Measurements from ENCODE around the gene PPFIA2. TPM values are rescaled to one million over a fixed set of nuclear protein-coding genes. Genes with fewer than 3 reads are reported as not detected.

Gene PPFIA2
- total RNA-seq, 4 donors from 2014 or later: 1.5 to 4.3 (median 2.5) TPM

DNA sequence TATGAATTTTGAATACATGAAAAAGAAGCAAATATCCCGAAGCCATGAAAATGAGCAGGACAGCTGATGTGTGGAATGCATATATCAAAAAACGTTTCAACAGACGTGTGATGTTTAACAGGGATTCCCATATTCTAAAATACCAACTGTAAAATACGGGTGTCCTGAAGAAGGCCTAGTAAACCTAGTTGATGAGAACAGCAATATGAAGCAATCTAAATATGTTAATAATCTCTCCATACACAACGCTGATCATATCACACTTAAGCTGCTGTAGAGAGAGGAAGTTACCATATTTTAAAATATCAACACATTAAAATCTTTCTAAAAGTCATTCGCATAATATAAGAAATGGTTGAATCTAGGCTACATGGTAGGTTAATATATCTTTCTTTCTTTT, 317.5 kb downstream of the PPFIA2 start:
- TF ChIP-seq, protein P1, sequence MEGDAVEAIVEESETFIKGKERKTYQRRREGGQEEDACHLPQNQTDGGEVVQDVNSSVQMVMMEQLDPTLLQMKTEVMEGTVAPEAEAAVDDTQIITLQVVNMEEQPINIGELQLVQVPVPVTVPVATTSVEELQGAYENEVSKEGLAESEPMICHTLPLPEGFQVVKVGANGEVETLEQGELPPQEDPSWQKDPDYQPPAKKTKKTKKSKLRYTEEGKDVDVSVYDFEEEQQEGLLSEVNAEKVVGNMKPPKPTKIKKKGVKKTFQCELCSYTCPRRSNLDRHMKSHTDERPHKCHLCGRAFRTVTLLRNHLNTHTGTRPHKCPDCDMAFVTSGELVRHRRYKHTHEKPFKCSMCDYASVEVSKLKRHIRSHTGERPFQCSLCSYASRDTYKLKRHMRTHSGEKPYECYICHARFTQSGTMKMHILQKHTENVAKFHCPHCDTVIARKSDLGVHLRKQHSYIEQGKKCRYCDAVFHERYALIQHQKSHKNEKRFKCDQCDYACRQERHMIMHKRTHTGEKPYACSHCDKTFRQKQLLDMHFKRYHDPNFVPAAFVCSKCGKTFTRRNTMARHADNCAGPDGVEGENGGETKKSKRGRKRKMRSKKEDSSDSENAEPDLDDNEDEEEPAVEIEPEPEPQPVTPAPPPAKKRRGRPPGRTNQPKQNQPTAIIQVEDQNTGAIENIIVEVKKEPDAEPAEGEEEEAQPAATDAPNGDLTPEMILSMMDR (IDR thresholded peaks at IDR 0.05; ENCODE audit: low read depth): no peak

GRCh38 chr12:81440001-81440400, 319.1 kb downstream of the PPFIA2 start:
- TF ChIP-seq, protein P1 (IDR thresholded peaks at IDR 0.05; ENCODE audit: low read depth): no peak

- TF ChIP-seq, protein P1 (IDR thresholded peaks at IDR 0.05; ENCODE audit: low read depth): no peak
Observed at GRCh38 chr12:81439344-81439743, 319.8 kb downstream of the PPFIA2 start.

DNA sequence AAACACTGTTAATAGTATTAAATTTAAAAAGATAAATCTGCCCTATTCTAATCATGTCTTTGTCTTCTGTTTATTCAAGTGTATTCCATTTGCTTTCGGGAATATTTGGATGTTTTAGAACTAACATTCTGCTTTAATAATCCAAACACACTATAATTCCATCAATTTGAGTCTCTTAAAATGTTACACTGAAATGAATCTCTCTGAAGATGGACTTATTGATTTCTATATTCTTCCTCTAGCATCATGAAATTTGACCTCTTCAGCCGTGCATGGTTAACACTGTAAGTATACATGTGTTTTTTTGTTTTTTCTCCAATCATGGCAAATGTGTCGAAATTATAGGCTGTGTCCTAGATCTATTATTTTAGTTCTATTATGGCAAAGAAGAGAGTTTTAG, 342.1 kb downstream of the PPFIA2 start:
- TF ChIP-seq, protein P1 (IDR thresholded peaks at IDR 0.05; ENCODE audit: low read depth): no peak

- TF ChIP-seq, protein P1 (IDR thresholded peaks at IDR 0.05; ENCODE audit: low read depth): no peak
Observed at GRCh38 chr12:81416571-81416970, 342.6 kb downstream of the PPFIA2 start.

DNA sequence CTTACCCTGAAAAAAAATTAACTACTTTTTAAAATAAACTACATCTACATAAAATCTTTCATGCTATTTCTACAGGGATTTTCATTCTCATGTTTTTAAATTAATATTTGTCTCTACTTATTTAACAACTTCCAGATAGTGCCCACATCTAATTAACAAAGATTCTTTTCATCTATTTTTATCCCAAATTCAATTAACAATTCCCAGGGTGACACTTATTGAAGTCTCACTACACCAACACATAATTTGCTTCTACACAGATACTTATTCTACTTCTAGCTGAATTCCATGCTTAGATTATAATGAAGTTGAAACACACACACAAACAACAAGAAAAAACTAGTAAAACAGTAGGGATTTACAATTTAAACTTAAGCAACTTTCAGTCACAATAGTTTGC, 344.7 kb downstream of the PPFIA2 start:
- TF ChIP-seq, protein P1 (IDR thresholded peaks at IDR 0.05; ENCODE audit: low read depth): no peak

DNA sequence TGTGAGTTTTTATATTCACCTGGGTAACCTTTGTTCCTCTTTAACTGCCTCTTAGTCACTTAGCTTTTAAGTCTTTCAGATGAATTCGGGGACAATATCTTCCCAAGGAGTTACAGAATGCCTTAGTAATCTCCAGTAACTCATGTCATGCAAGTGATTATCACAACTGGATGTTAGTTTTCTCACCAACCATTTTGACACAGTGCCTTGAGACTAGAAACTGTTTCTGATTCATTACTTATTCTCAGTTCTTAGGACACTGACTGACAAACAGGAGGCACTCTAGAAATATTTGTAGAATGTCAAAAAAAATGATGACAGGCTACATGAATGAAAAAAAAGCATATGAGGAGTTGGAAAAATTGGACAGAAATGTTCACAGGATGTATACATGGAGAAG, 346.2 kb downstream of the PPFIA2 start:
- TF ChIP-seq, protein P1 (IDR thresholded peaks at IDR 0.05; ENCODE audit: low read depth): no peak

Data from subcutaneous adipose tissue (tissue), 4 donors.